Stimulated activated naive CD8-positive, alpha-beta T cell treated with anti-CD3 and anti-CD28 coated beads, Interleukin-15, Interleukin-2, amounts not matched to agents 100 U/mL and 50 U/mL, for 24 hours (primary cell): ENCODE measurements around the gene PSMD6.

Source experiments
- ATAC-seq: fragments of 150-1000 bp; cut with Tn5 transposase; one replicate; pipeline ENCODE4 v1.10.0; 2021
- DNase-seq: peaks from one replicate; pipeline ENCODE4 v3.0.0; 2021

PSMD6 gene

DNA sequence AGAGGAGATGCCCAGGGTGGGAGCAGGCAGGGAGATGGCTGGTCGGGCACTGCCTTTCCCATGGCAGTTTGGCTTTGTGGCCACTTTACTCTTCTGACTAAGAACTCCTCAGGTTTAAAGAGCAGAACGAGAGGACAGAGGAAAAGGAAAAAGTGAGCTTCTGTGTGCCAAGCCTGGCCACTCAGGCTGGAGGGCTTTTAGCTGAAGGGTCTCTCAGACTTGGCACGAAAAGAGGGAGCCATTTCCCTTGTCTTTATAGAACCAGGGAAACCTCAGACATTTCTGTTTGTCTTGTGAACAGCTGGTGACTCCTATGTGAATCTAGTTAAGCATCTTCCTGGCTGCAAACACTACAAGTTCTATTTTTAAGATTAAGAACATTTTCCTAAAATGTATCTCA is 23.3 kb upstream of the PSMD6 start:
- DNase-seq (no peak), ATAC-seq (no peak)

GRCh38 chr3:64042952-64043351 is 19.7 kb upstream of the PSMD6 start:
- ATAC-seq (no peak), DNase-seq (no peak)

GRCh38 chr3:64039981-64040733 is 16.9 kb upstream of the PSMD6 start:
- DNase-seq (no peak), ATAC-seq (peak; percentile 46)

DNA sequence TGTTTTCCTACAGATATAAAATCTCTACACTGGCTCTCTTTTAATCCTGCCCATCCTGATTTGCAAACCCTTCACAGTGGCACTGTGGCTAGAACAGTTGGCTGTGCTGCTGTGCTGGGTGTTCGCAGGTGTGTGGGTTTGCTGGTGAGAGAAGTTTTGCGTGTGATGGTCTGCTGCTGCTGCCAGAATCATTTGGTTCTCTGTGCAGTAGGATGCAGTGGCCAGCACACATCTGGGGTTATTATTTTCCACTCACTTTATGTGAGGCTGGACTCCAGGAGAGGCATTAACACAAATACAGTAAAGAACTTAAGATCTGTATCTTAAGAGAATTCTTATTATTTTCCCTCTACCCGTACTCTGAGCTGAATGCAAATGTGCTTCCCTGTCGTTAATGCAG is 16.0 kb upstream of the PSMD6 start:
- DNase-seq: no peak

DNA sequence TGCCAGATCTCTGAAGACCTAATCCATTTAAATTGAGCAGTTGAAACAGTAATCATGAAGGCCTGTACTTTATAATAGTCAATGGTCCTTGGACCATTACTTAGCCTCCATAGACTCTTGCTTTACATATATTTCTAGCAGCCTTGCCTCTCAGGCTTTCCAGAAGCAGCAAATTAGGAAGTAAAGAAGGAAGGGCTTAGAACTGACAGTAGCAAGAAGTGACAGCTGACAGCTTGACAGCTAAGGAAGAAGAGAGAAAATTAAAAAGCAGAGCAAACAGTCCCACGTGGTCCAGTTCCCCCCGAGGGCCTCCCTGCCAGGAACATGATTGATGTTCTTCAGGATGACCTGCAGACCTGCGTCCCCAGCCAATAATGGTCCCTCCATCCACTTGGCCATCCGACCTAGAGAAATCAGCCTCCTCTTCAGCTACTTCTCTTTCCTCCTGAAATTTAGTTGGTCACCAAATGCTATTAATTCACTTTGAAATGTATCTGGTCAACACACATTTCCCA is 15.0 kb upstream of the PSMD6 start:
- DNase-seq (no peak), ATAC-seq (no peak)

More for the DNA sequence above, 16.0 kb upstream of the PSMD6 start:
- ATAC-seq: no peak

DNA sequence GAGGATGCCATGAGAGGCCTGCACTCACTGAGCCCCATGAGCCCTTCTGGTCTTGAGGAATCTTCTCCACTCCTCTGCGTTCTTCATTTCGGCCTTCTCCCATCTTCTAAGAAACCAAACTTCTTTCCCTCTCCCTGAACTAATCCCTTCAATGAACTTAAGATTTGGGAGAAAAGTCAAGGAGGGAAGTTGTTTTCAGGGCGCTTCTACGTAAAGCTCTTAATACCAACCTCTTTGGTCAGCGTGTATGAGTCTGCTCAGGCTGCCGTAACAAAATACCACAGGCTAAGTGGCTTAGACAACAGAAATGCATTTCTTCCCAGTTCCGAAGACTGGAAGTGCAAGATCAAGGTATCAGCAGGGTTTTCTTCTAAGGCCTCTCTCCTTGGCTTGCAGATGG is 13.8 kb upstream of the PSMD6 start:
- no peak for DNase-seq
- ATAC-seq: no peak

DNA sequence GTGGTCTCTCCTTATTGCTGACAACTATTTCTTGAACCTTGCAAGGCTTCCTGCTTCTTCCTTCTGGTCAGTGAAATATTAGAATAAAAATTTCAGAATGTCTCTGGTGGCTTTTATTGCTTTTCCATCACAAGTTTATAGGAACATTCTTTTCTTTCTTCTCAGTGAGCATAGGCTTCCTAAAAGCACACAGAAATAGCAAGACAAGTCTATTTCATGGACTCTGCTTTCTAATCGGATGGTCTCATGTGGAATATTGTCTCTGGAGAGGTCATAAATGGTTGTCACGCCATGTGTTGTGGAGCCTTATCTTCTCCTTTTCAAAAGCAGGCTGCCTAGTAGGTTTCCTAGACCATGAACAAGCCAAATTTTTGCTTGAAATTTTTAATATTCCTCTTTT is 9.8 kb upstream of the PSMD6 start:
- DNase-seq (no peak), ATAC-seq (no peak)

DNA sequence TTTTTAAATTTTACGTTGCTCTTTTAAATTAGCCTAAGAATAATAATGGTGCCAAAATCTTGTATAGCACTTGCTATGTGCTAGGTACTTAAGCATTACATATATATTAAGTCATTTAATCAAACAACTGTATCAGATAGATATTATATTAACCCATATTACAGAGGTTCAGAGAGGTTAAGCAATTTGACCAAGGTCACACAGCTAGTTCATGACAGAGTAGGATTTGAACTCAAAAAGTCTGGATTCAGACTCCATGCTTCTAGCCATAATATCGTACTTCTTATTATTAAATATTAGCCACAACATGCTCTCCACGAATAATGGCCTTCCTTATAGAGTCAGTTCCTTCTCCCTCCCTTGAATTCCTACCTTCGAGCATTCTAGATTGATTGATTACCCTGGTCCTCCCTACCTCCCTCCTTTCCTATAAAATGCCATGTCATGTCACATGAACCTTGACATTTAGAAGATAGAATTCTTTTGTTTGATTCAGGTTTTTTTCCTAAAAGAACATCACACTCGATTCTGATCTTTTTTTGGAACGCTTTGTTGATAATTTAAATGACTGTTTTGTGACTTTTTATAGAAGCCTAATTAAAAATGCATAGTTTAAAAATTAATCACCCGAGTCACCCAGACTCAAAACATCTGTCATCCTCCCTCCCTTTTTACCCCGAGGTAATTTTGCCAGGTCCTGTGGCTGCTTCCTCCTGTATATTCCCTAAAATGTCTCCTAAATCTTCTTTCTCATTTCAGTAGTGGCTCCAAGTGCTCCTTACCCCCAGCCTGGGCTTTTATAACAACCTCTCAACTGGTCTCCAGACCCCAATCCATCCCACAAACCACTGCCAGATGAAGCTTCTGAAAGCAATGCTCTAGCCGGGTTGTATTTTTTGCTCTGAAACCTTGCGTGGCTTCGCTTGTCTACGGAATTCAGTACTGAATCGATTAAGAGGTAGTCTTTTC is 8.5 kb upstream of the PSMD6 start:
- ATAC-seq: no peak
- DNase-seq: no peak

- ATAC-seq (peak; percentile 98), DNase-seq (peak; percentile 82)
Measured at GRCh38 chr3:64030741-64031140, 7.4 kb upstream of the PSMD6 start.

DNA sequence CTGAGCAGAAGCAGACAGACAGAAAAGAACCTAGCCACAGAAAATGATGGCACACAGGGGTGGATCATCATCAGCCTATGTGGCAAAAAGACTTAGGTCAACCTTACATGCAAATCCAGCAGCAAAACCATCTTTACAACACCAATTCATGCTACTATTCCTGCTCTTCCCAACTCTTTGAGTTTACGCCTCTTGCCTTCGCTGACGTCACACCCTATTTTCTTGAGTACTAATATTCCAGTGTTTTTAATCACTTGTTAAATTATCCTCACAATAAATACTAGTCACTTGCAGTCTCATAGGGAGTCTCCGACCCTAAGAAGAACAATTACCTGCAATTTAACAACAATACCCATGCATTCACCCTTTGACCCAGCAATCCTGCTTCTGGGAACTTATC is 6.0 kb upstream of the PSMD6 start:
- DNase-seq: no peak
- ATAC-seq: no peak

DNA sequence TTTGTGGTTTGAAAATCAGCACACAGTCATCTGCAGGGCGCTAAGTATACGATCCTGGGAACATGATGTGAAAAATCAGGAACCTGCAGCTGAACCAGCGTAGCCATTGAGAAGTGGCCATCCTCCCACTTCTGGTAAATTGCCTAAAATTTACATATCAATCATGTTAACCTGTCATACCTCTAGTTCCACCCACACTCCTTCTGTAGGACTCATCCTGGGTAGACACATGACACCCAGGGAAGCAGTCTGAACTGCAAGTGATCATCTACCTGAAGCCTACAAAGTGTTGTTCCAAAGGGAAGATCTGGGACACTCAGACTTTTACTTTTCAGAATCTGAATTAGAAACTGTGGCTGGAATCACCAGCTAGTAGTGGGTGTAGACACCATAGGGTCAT is 5.5 kb upstream of the PSMD6 start:
- DNase-seq (no peak), ATAC-seq (no peak)

DNA sequence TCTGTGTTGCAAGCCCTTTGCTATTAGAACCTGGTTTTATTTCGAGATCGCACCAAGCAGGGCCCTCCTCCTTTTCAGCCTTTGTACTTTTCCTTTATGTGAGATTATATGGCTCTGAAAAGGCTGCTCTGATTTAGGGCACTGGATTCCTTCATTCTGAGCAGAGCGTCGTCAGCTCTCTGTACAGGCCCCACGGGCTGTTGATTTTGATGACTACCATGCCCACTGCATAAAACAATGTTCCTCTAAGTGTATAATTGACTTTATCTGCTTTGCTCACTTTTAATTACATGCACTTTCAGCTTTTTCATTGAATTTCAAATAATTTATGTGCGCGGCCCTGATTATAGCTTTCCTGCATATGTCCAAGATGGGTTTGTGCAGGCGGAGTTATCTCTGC is 4.4 kb upstream of the PSMD6 start:
- no peak for ATAC-seq
- no peak for DNase-seq

- DNase-seq: no peak
- ATAC-seq: no peak
Measured at GRCh38 chr3:64026346-64026745, 3.1 kb upstream of the PSMD6 start.

GRCh38 chr3:64023861-64024223 is 548 bp upstream of the PSMD6 start:
- ATAC-seq (no peak), DNase-seq (no peak)

GRCh38 chr3:64022451-64023186 is 675 bp downstream of the PSMD6 start:
- no peak for ATAC-seq
- peak; percentile 21 for DNase-seq

DNA sequence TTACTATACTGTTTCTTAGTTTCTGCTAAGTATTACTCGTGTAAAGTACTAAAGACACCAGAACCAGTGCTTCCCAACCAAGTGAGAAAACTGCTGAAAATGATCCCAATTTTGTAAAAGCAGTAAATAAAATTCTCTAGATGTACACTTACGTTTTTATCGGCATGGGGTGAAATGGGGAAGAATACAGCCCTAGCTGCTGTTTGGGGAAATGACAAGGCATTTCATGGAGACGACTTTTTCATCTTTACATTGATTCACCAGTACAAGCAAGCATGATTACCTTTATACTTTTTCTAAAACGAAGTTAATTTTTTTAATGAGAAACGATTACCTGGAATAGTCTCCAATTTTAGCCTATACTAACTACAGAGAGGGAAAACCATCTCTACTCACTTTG is 1.4 kb downstream of the PSMD6 start:
- no peak for ATAC-seq
- no peak for DNase-seq

DNA sequence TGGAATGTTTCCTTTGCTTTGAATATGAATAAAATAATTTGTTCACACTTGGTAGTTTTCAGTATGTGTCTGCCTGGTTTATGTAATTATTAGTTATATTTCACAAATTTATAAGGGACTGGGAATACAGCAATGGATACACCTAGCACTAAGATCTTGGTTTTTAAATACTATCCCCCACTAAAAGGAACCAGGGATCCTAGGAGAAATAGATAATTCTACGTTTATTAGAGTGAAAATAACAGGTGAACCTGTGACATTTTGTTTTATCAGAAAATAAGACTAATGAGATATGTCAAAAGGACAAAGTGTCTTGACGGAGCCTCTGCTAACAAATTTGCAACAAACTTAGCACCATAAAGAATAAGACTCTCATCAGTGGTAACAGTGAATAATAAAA is 3.4 kb downstream of the PSMD6 start:
- ATAC-seq (no peak), DNase-seq (no peak)

- no peak for ATAC-seq
- no peak for DNase-seq
Measured at GRCh38 chr3:64019271-64019670, 4.0 kb downstream of the PSMD6 start.

DNA sequence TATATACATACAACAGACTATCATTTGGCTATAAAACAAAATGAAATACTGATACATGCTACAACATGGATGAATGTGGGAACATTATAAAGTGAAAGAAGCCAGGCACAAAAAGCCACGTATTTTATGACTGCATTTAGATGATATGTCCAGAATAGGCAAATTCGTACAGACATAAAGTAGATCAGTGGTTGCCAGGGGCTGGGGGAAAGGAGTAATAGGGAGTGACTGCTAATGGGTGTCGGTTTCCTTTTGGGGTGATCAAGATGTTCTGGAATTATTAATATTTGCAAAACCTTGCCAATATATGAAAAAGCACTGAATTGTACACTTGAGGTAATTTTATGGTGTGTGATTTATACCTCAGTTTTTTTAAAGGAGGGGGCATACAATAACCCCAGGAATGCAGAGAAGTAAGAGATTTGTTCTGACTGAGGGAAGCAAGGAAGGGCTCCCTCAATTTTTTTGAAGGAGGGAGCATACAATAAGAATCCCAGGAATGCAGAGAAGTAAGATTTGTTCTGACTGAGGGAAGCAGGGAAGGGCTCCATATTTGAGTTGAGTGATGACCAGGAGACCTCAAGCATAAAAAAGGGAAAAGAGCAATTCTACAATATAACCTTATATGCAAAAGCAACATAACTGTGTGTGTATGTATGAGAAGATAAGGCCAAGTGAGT is 6.2 kb downstream of the PSMD6 start:
- DNase-seq (no peak), ATAC-seq (no peak)

DNA sequence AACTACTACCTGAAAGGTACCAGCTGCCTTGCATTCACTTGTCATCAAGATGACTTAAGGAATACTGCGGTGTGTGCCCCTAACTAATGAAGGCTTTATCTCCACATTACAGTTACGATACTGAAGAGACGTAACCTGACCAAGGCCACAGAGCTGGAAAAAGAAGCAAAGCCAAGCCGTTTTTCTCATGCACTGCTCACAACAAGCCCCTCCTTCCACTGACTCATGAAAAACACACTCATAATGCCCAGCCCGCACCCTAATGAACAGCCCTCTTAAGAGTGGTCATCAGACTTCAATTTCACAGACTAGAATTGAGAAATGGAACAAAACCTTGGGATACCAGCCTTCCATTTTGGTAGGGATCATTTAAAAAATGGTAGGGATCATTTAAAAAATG is 11.6 kb downstream of the PSMD6 start:
- DNase-seq (no peak), ATAC-seq (no peak)

DNA sequence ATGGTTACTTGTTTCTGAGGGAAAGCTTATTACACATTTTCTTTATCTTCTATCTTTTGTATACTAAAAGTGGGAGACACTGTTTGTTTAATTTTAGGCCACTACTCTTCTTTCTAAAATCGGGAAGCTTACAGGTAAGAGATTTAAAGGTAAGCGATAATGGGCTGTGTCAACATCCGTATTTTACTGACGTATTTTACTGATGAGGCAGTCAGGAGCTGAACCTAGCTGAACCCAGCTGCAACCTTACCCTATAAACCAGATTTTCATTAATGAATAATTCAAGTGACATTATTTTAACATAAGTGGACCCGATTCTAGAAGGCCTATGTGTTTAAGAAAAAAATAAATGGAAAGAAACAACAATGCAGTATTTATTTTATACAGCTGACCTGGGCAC is 13.1 kb downstream of the PSMD6 start:
- no peak for ATAC-seq
- no peak for DNase-seq

GRCh38 chr3:64009528-64009927 is 13.8 kb downstream of the PSMD6 start:
- DNase-seq: no peak

More at GRCh38 chr3:64009528-64009927, 13.8 kb downstream of the PSMD6 start:
- ATAC-seq: no peak
